Measurements from ENCODE around the gene SMAD5.

GRCh38 chr5:136159457-136159856 is 26.8 kb downstream of the SMAD5 start:
- TF ChIP-seq, protein P1, sequence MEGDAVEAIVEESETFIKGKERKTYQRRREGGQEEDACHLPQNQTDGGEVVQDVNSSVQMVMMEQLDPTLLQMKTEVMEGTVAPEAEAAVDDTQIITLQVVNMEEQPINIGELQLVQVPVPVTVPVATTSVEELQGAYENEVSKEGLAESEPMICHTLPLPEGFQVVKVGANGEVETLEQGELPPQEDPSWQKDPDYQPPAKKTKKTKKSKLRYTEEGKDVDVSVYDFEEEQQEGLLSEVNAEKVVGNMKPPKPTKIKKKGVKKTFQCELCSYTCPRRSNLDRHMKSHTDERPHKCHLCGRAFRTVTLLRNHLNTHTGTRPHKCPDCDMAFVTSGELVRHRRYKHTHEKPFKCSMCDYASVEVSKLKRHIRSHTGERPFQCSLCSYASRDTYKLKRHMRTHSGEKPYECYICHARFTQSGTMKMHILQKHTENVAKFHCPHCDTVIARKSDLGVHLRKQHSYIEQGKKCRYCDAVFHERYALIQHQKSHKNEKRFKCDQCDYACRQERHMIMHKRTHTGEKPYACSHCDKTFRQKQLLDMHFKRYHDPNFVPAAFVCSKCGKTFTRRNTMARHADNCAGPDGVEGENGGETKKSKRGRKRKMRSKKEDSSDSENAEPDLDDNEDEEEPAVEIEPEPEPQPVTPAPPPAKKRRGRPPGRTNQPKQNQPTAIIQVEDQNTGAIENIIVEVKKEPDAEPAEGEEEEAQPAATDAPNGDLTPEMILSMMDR (IDR thresholded peaks at IDR 0.05) = no peak
- no peak for TF ChIP-seq POLR2A (IDR thresholded peaks at IDR 0.05)

All from thyroid gland (tissue), 4 donors.